ENCODE data around the gene LHX3.

The LHX3 gene

GRCh38 chr9:136204838-136205706 lies at the start of gene LHX3:
Gene LHX3, minus strand, starts transcription at chr9:136205128. Its CDS starts 116 bp downstream, at chr9:136205012.
- no peak for DNase-seq

DNA sequence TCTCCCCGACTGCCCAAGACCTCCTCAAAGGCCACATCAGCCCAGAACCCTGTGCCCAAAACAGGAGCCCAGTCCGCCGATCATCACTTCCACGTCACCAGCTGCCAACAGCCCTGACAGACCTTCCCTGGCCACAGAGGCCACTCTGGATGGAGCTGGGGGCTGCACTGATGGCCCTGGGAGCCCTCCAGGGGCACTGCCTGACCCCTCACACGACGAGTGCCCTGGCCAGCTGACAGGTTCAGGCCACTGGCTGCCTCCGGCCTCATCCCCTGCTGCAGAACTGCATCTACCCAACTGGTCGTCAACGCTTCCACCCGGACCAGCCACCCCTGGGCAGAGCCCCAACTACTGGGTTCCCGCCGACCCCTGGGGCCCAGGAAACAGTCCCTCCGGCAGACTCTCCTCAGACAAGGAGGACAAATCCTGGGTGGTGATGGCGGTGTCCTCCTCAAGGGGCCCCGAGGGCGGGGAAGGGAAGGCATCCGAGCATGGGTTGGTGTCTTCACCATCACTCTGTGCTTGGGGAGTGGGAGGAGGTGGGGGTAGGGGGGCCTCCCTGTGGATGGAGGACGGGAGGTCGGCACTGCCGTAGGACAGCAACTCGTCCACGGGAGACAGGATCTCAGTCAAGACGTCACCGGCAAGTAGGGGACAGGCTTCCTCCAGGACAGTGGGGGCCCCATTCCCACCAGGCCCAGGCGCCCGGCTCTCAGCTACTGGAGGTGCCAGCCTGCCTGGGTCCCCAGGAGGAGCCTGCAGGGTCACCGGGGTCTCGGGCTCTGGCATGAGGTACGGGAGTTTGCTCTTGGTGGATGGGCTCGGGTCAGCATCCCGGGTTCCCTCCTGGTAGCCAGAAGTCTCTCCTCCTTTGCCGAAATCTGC lies 48.6 kb upstream of the LHX3 start:
- no peak for DNase-seq

GRCh38 chr9:136252846-136253245 lies 47.9 kb upstream of the LHX3 start:
- DNase-seq = no peak

DNA sequence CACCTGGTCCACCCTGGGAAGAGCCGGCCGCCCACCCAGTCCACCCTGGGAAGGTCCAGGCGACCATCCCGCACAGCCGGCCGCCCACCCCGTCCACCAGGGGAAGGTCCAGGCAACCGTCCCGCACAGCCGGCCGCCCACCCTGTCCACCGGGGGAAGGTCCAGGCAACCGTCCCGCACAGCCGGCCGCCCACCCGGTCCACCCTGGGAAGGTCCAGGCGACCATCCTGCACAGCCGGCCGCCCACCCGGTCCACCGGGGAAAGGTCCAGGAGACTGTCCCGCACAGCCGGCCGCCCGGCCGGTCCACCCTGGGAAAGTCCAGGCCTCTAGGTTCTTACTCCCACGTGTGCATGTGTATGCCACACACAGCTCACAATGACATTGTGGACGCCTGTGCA lies 47.4 kb upstream of the LHX3 start:
- no peak for DNase-seq

GRCh38 chr9:136251264-136252115 lies 46.6 kb upstream of the LHX3 start:
- DNase-seq = no peak

DNA sequence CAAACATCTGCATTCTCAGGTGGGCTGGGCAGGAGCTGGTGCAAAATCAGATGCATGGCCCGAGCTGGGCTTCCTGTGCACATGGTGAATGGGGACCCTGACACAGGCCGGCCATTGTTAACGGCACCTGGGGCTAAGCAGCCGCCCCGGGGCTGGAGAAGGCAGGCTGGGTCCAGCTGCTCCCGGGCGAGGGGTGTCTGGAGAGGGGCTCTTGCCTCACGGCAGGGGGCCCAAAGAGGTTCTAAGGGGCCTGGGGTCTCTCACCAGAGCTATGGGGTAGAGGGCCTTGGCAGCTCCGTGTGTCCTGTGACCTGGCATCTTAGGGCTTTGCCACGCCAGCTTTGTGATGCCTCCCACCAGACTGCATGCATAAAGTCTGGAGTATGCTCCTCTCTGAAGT lies 45.7 kb upstream of the LHX3 start:
- DNase-seq = no peak

- no peak for DNase-seq
Observed at GRCh38 chr9:136249877-136250559, 45.1 kb upstream of the LHX3 start.

DNA sequence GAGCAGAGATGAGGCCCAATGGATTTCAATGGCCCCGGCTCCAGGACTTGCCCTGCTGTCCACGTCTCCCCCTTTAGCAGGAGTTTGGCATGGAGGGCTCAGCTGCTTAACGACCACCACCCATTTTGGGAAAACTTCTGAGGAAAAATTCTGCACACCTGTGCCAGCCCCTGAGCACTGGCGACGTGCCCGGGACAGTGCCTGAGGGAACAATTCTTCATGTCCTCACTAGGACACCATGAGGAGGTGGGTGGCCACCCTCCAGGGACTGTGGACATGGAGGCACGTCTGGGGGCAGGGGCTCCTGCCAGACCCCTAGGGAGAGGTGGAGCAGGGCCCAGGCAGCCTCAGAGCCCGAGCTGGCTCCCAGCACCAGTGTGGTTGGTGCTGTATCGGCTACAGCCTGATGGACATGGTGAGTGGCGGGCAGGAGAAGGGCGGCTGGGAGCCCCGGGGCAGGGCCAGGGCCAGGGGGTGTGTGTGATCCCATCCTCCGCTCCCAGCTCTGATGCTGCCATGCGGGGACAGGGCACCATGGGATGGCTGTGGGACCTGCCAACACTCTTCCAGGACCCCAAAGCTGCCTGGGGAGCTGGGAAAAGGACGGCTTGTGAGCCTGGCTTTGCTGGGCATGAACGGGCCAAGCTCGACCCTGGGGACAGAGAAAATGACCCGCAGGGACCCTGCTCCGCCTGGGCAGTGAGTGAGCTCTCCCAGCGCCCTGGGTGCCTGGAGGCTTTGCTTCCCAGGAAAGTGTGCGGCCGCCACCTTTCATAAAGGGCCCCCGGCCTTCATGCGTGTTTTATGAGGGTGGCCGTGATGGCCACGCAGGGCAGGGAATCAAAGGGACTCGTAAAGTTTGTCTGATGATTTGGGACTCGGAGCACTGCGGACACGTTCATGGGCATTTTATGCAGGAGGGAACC lies 44.3 kb upstream of the LHX3 start:
- DNase-seq = no peak

GRCh38 chr9:136247947-136248637 lies 43.2 kb upstream of the LHX3 start:
- DNase-seq = no peak

GRCh38 chr9:136247551-136247916 lies 42.6 kb upstream of the LHX3 start:
- DNase-seq = no peak

GRCh38 chr9:136246849-136247550 lies 42.1 kb upstream of the LHX3 start:
- DNase-seq = no peak

DNA sequence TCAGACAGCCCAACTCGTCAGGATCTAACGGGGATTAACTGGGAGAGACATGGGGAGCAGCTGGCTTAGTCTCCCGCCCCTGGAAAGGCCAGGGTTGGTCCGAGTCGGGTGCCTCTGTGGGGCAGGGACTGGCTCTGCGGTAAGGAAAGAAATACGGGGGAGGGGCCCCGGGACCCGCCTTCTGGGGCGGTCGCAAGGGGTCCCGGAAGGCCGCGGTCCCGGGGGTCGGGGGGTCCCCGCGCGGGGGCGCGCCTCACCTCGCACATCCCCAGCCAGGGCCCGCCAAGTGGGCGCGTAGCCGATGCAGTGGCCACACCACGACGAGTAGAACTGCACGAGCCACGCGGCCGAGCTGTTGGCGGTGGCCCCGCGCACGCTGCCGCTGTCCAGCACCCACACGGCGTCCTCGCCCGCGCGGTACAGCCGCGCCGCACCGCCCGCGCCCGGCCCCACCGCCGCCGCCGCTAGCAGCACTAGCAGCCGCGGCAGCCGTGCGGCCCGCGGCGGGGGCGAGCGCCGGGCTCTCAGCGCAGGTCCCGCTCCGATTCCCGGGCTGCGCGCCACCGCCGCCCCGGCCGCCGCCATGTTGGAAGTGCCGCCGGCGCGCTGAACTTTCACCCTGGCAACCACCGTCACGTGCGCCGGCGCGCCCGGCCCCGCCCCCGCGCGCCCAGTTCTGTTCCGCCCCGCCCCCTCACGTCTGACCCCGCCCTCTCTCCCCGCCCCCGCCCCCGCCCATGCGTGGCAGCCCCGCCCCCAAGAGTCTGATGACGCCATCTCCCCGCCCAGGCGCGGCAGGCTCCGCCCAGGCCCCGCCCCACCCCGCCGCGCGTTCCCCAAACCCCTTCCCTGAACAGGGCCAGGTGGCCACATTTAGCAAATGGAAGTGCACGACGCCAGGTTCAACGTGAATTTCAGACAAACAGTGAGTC lies 40.6 kb upstream of the LHX3 start, which contains the start of gene QSOX2:
QSOX2 (minus strand) TSS at position 594 of the 932 bp plus-strand sequence; CDS start at position 585, 9 bp downstream.
- peak; percentile 72 for DNase-seq

DNA sequence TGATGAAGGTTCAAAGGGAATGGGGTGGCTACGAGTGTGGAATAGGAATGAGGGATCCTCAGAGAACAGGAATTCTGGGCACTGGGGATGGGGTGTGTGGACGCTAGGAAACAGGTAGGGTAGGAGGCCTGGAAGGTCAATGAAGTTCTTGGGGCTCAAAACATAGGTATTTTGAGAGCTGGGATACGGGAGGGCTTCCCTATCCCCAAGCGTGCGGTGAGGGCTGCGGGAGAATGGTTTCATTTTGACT lies 40.0 kb upstream of the LHX3 start:
- DNase-seq = no peak

DNA sequence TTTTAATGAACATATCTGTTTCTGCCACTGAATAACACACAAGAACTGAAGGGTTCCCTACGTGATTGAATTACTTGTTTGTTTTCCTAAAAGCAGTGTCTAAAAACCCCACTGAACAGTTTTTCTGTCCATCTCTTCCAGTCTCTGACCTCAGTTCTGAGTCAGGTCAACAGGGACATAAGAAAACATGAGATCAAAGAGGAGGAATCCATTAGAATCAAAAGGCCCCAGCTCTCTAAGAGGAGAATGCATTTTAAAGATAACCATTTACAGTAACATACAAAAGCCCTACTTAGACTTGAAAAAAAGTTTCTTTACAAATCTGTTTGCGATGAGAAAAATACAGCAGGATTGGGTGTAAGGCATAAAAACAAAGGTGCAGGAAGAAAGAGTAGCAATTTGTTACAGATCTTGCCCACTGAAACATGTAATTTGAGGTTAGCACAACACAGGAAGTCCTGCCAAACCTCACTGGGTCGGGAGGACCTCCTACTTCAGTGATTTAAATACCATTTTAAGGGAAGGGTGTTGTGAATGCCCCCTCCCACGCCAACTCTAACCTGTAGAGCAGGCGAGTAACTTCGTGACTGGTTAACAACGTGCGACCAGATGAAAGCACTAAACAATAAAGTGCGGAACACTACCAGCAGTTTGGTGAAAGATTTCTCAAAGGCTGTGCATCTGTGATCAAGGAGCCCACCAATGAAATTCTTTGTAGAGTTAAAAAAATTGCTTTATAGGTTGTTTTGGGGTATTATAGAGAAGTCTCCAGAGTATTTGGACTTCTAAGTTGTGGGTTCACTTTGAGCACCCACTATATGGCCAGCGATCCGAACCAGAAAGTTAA lies 39.4 kb upstream of the LHX3 start:
- DNase-seq = no peak

DNA sequence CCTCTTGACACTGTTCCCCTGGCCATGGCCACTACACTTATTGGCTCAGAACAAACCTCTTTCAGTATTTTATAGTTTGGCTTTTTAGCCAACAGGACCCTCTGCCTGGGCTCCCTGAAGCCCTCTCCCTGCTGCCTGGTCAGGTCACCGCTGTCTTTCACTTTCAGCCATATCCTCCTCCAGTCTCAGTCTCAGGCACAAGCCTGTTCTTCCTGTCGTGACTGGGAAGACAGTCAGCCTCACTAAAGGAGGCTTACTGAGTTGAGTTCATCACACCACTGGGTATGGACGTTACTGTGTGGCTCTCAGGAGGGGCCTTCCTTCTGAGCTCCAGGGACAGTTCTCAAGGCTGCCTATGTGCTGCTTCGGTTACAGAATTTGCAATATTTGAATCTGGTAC lies 38.7 kb upstream of the LHX3 start:
- no peak for DNase-seq

GRCh38 chr9:136242918-136243525 lies 38.1 kb upstream of the LHX3 start:
- no peak for DNase-seq

- DNase-seq = no peak
Observed at GRCh38 chr9:136242248-136242647, 37.3 kb upstream of the LHX3 start.

GRCh38 chr9:136241542-136241941 lies 36.6 kb upstream of the LHX3 start:
- no peak for DNase-seq

All from NK-92 treated with Interleukin-12 subunit alpha and Interleukin-12 subunit beta, amount 100 ng/mL, for 24 hours (cell line).